AG04450 (cell line): ENCODE results near the gene RNF125. TPM values are rescaled to one million over a fixed set of nuclear protein-coding genes. Genes with fewer than 3 reads are reported as not detected.
"Not testable (repeated sequence)": the region's sequence is repeated elsewhere in the genome, so short reads cannot be mapped to it uniquely, and the experiment has no call there.

ENCODE experiments used
- CTCF ChIA-PET: fragments of 300-600, 350-600 bp; formaldehyde crosslinking; extraction: SDS; loops from one replicate; lab custom pipeline; 2022; ENCODE audit warnings: antibody characterized with exemption, inconsistent platforms; lab: Charles Lee
- POLR2A ChIA-PET: fragments of 350-600 bp; formaldehyde crosslinking; extraction: SDS; loops from one replicate; lab custom pipeline; 2021; ENCODE audit warnings: antibody characterized with exemption, inconsistent platforms; lab: Yijun Ruan, JAX
- DNase-seq: peaks from one replicate; pipeline ENCODE4 v3.0.0-alpha.2; 2011; ENCODE audit warnings: low read depth, low spot score
- H3K27ac ChIP-seq: one replicate; pipeline ENCODE4 v1.5.1; 2012; ENCODE audit warnings: low read depth, low read length, control low read depth
- H3K27me3 ChIP-seq: one replicate; pipeline ENCODE4 v1.6.0; 2012; ENCODE audit warnings: low read length; ENCODE audit not compliant: control insufficient read depth, insufficient read depth
- H3K4me3 ChIP-seq: 2 replicates; pipeline ENCODE4 v1.5.1; 2011; ENCODE audit warnings: mild to moderate bottlenecking, low read depth, low read length, control low read depth
- H3K9me3 ChIP-seq: 2 replicates; pipeline ENCODE4 v1.5.1; 2012; ENCODE audit warnings: low read length; ENCODE audit not compliant: control insufficient read depth, insufficient read depth
- polyA plus RNA-seq: library from polyadenylated mRNA; depleted of rRNA; stranded (reverse); fragments of >200 nt; gene quantifications from 2 replicates; pipeline ENCODE4 v1.2.3, GENCODE V29; 2011
- TF ChIP-seq, protein P1 (sequence below): IDR thresholded peaks from 2 replicates; pipeline ENCODE4 v1.5.1; 2011; ENCODE audit warnings: low read depth, low read length, control low read depth, inconsistent platforms

Gene RNF125
- polyA plus RNA-seq, 1 experiment = 0.41 TPM

DNA sequence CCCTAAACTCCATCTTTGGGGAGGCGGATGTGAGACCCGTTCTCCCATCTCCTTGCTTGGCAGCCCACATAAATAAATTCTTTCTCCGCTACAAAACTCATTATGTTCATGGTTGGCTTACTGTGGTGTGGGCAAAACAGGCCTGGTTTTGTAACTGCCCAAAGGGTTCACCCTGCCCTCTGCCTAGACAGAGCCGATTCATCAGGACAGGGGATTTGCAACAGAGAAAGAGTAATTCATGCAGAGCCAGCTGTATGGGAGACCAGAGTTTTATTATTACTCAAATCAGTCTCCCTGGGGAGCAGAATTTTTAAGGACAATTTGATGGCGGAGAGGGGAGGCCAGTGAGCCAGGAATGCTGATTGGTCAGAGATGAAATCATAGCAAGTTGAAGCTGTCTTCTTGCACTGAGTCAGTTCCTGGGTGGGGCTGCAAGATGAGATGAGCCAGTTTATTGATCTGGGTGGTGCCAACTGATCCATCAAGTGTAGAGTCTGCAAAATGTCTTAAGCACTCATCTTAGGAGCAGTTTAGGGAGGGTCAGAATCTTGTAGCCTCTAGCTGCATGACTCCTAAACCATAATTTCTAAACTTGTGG, 8.4 kb upstream of the RNF125 start:
- no peaks in the 10 kb centered on the region for H3K9me3 ChIP-seq
- no peak for DNase-seq
- no peak overlapping the region for H3K27ac ChIP-seq
- TF ChIP-seq, protein P1, sequence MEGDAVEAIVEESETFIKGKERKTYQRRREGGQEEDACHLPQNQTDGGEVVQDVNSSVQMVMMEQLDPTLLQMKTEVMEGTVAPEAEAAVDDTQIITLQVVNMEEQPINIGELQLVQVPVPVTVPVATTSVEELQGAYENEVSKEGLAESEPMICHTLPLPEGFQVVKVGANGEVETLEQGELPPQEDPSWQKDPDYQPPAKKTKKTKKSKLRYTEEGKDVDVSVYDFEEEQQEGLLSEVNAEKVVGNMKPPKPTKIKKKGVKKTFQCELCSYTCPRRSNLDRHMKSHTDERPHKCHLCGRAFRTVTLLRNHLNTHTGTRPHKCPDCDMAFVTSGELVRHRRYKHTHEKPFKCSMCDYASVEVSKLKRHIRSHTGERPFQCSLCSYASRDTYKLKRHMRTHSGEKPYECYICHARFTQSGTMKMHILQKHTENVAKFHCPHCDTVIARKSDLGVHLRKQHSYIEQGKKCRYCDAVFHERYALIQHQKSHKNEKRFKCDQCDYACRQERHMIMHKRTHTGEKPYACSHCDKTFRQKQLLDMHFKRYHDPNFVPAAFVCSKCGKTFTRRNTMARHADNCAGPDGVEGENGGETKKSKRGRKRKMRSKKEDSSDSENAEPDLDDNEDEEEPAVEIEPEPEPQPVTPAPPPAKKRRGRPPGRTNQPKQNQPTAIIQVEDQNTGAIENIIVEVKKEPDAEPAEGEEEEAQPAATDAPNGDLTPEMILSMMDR = no peak
- CTCF ChIA-PET = no interaction called here
- POLR2A ChIA-PET = no interaction called here
- H3K4me3 ChIP-seq = no peak overlapping the region
- no peaks in the 10 kb centered on the region for H3K27me3 ChIP-seq

DNA sequence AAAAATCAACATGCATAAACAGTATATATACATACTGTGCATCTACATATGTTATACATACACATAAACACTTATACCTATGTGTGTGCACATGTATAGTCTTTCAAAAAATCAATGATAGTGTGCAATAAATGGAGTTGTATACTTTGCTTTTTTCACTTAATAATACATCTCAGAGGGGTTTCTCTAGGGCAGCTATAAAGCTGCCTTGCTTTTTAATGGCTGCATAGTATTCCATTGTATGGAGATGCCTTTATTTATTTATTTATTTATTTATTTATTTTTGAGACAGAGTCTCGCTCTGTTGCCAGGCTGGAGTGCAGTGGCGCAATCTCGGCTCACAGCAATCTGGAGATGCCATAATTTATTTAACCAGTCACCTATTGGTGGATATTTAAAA, 7.4 kb upstream of the RNF125 start:
- no peaks in the 10 kb centered on the region for H3K9me3 ChIP-seq
- no peak overlapping the region for H3K4me3 ChIP-seq
- H3K27me3 ChIP-seq = no peaks in the 10 kb centered on the region
- CTCF ChIA-PET = no interaction called here
- POLR2A ChIA-PET = no interaction called here
- TF ChIP-seq, protein P1 = no peak
- no peak overlapping the region for H3K27ac ChIP-seq
- no peak for DNase-seq

DNA sequence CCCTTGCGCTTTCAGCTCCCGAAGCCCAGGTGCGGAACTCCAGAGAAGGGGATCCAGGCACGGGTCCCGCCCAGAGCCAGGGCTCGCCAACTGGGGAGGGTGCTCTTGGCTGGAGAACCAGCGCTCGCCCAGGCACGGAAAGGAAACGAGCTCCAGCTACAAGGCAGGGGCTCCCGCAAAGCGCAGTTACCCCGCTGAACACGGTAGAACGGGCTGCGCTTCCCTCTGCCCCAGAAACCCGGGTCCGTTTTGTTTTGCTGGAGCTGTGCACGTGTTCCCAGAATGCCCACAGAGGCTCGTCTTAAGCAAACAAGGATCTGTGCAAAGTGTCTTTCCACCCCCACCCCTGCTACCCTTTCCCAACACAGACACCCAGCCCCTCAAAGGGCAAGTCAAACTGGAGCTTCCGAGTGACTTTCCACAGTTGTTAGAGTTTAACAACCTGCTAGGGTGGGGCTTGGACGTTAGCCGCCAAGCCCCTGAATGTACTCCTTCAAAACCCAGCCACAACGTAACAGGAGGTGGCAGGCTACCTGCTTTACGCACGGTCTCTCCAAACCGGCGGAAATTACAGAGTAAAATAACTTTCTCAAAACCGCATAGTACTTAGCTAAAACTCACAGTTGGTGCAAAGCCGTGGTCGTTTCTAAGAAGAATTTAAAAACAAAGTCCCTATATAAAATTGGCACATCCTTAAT, 775 bp downstream of the RNF125 start:
- peaks cover 7% of the 10 kb centered on the region for H3K27me3 ChIP-seq
- ChIA-PET CTCF (interaction anchor here (0.7 kb wide), 1 partner anchor 42 kb away, joined by 3 read pairs; no protein-coding TSS in a partner anchor), POLR2A (interaction anchor here (1.3 kb wide), 1 partner anchor 77 kb away, joined by 5 read pairs; the partner anchor contains the start of gene TRAPPC8)
- TF ChIP-seq, protein P1 = no peak
- no peaks in the 10 kb centered on the region; the same call in 1 of the 2 replicates for H3K9me3 ChIP-seq
- H3K27ac ChIP-seq = no peak overlapping the region
- peak overlapping the region; percentile 62 for H3K4me3 ChIP-seq
- DNase-seq = no peak

DNA sequence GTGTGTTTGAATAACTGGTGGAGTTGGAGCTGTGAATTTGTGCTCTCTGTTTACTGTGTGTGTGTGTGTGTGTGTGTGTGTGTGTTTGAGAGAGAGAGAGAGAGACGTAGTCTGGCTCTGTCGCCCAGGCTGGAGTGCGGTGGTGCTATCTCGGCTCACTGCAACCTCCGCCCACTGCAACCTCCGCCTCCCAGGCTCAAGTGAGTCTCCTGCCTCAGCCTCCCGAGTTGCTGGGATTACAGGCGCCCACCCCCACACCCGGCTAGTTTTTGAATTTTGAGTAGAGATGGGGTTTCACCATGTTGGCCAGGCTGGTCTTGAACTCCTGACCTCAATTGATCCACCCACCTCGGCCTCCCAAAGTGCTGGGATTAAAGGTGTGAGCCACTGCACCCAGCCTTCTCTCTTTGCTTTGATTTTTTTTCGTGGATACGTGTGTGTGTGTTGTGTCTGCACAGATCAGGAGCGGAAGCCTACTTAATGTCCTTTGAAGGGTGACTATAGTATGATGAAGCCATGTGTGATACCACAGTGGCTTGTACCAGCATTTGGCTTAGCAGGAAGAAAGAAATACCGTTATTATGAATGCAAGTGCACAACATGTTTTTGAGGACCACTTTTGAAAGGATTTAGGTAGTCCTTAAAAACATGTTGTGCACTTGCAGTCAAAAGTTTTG, 1.5 kb downstream of the RNF125 start:
- H3K4me3 ChIP-seq, DNase-seq, H3K27me3 ChIP-seq, POLR2A ChIA-PET, H3K27ac ChIP-seq, H3K9me3 ChIP-seq: not testable (repeated sequence)
- CTCF ChIA-PET = interaction anchor here (0.7 kb wide), 1 partner anchor 43 kb away, joined by 3 read pairs; no protein-coding TSS in a partner anchor

DNA sequence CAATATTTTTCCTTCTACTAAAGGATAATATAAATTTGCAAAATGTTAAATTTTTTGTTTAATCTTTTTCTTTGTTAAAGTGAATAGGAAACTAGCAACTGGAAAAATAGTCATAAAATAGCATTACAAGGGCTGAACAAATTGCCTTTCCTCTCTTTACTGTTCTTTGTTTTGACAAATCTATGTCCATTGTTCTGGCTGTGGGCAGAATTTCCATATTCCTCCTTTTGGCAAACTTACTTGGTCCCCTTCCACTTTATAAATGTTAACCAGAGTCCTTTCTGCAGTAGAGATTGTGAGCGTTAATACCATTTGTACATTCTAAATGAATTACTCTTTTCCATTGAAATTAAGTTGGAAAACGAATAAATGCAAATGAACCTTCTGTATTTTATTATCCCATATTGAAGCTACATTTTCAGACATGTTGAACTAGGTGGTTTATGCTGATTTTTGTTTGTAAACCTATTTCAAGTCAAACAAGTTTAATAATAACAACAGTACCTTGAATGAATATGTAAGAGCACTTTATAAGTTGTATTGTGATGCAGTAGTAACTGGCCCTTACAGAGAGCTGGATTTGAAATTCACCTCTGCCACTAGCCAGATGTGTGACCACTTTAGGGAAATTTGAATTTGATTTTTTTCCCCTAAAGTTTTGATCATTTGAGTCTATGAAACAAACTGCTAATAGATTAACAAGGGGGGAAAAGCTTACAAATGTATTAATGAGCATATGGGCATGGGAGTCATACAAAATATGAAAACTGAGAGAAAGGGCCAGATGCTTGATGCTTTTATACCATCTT, 3.3 kb downstream of the RNF125 start:
- no peaks in the 10 kb centered on the region; the same call in 1 of the 2 replicates for H3K9me3 ChIP-seq
- CTCF ChIA-PET = interaction anchor here (0.8 kb wide), 1 partner anchor 44 kb away, joined by 3 read pairs; no protein-coding TSS in a partner anchor
- no peak overlapping the region for H3K27ac ChIP-seq
- peaks cover 7% of the 10 kb centered on the region for H3K27me3 ChIP-seq
- TF ChIP-seq, protein P1 = no peak
- no peak overlapping the region for H3K4me3 ChIP-seq
- POLR2A ChIA-PET = interaction anchor here (0.6 kb wide), 1 partner anchor 12 kb away, joined by 3 read pairs; no protein-coding TSS in a partner anchor
- no peak for DNase-seq
